Duodenal mucosa (tissue), 2 donors: Measurements from ENCODE around the gene STX5.
"Not testable (repeated sequence)": the region's sequence is repeated elsewhere in the genome, so short reads cannot be mapped to it uniquely, and the experiment has no call there.

ENCODE experiments used
- H3K27ac ChIP-seq: one replicate; pipeline ENCODE4 v1.7.0; 2013; ENCODE audit warnings: low read depth, low read length
- H3K27me3 ChIP-seq, 2 donors: one replicate each; pipeline ENCODE4 v1.7.0; 2013; ENCODE audit warnings: low read length in 2 of 2, control low read depth in 1 of 2; ENCODE audit not compliant: insufficient read depth in 2 of 2, control insufficient read depth in 1 of 2
- H3K36me3 ChIP-seq, 2 donors: one replicate each; pipeline ENCODE4 v1.7.0; 2013; ENCODE audit warnings: low read length in 2 of 2, control low read depth in 1 of 2; ENCODE audit not compliant: insufficient read depth in 2 of 2, control insufficient read depth in 1 of 2
- H3K4me1 ChIP-seq, 2 donors: one replicate each; pipeline ENCODE4 v1.7.0; 2013; ENCODE audit warnings: low read length in 2 of 2, control low read depth in 1 of 2; ENCODE audit not compliant: insufficient read depth in 2 of 2, control insufficient read depth in 1 of 2
- H3K4me3 ChIP-seq, 2 donors: one replicate each; pipeline ENCODE4 v1.7.0; 2013; ENCODE audit warnings: low read length in 2 of 2, low read depth in 1 of 2
- H3K9ac ChIP-seq, 2 donors: one replicate each; pipeline ENCODE4 v1.7.0; 2013; ENCODE audit warnings: low read length in 2 of 2, low read depth in 1 of 2
- H3K9me3 ChIP-seq, 2 donors: one replicate each; pipeline ENCODE4 v1.7.0; 2013; ENCODE audit warnings: low read length in 2 of 2, control low read depth in 1 of 2; ENCODE audit not compliant: control insufficient read depth in 1 of 2

Gene STX5

DNA sequence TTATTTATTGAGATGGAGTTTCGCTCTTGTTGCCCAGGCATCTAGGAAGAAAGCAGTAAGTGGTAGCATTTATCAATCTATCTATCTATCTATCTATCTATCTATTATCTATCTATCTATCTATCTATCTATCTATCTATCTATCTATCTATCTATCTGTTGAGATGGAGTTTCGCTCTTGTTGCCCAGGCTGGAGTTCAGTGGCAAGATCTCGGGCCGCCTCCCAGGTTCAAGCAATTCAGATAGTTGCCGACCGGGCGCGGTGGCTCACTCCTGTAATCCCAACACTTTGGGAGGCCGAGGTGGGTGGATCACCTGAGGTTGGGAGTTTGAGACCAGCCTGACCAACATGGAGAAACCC is 71.0 kb downstream of the STX5 start:
- not testable (repeated sequence) for H3K9me3 ChIP-seq, H3K36me3 ChIP-seq, H3K27ac ChIP-seq, H3K27me3 ChIP-seq, H3K9ac ChIP-seq
- H3K4me1 ChIP-seq = peaks cover 12 to 14% of the 10 kb centered on the region in 2 donors
- H3K4me3 ChIP-seq = peak overlapping the region in 1 of 2 donors; percentile 43

DNA sequence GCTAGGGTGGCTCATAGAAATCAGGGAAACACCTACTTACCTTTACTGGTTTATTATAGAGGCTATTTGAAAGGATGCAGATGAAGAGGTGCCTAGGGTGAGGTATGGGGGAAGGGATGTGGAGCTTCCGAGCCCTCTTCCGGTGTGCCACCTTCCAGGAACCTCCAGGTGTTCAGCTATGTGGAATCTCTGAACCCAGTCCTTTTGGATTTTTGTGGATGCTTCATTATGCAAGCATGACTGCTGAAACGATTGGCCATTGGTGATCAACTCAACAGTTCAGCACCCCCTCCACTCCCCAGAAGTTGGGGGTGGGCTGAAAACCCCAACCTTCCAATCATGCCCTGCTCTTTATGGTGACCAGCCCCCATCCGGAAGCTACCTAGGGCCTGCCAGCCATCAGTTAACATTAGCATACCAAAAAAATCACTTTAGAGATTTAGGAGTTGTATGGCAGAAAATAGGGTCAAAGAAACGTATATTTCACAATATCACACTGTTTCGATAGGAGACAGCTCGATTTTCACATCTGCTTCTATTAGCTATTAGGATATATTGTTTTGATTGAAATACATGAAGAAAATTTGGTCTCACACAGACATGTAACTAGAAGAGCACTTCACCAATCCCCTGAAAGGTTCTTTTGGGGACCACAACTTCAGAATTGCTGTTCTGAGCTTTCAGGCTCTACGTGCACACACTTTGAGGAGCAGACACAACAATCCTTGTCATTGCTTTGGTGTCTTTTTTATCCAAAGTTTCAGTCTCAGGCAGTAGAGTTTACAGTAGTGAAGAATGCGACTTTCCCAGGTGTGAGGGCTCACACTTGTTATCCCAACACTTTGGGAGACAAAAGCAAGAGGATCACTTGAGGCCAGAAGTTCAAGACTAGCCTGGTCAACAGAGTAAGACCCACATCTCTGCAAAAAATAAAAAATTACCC is 73.7 kb downstream of the STX5 start:
- no peaks in the 10 kb centered on the region for H3K36me3 ChIP-seq
- H3K27ac ChIP-seq = no peak overlapping the region
- no peaks in the 10 kb centered on the region for H3K27me3 ChIP-seq
- H3K9ac ChIP-seq = no peak overlapping the region
- no peak overlapping the region for H3K4me3 ChIP-seq
- peaks cover 17 to 21% of the 10 kb centered on the region in 2 donors for H3K4me1 ChIP-seq
- no peaks in the 10 kb centered on the region for H3K9me3 ChIP-seq
